WERI-Rb-1 (cell line): ENCODE data around the gene MTMR3.
"Not testable (repeated sequence)": the region's sequence is repeated elsewhere in the genome, so short reads cannot be mapped to it uniquely, and the experiment has no call there.

Source experiments
- DNase-seq: peaks from one replicate; pipeline ENCODE4 v3.0.0-alpha.2; 2020
- H3K27ac ChIP-seq: fragments of 250-450 bp; sonication (Bioruptor Pico); 2 replicates; pipeline ENCODE4 v1.5.1; 2020; ENCODE audit warnings: mild to moderate bottlenecking, moderate library complexity
- H3K27me3 ChIP-seq: fragments of 250-450 bp; sonication (Bioruptor Pico); 2 replicates; pipeline ENCODE4 v1.5.1; 2021; ENCODE audit warnings: mild to moderate bottlenecking, low read depth, moderate library complexity; ENCODE audit not compliant: insufficient read depth, severe bottlenecking
- H3K36me3 ChIP-seq: fragments of 250-450 bp; sonication (Bioruptor Pico); 2 replicates; pipeline ENCODE4 v1.5.1; 2020; ENCODE audit warnings: mild to moderate bottlenecking, moderate library complexity
- H3K4me3 ChIP-seq: 2 replicates; pipeline ENCODE4 v1.5.1; 2011; ENCODE audit warnings: low read depth, mild to moderate bottlenecking, control low read depth, low read length
- H3K9me3 ChIP-seq: fragments of 250-450 bp; sonication (Bioruptor Pico); 2 replicates; pipeline ENCODE4 v1.5.1; 2021; ENCODE audit warnings: mild to moderate bottlenecking, moderate library complexity; ENCODE audit not compliant: severe bottlenecking
- TF ChIP-seq, protein P1 (sequence below): IDR thresholded peaks from 2 replicates; pipeline ENCODE4 v1.5.1; 2011; ENCODE audit warnings: low read depth, mild to moderate bottlenecking, control low read depth, inconsistent platforms, low read length

MTMR3 gene

DNA sequence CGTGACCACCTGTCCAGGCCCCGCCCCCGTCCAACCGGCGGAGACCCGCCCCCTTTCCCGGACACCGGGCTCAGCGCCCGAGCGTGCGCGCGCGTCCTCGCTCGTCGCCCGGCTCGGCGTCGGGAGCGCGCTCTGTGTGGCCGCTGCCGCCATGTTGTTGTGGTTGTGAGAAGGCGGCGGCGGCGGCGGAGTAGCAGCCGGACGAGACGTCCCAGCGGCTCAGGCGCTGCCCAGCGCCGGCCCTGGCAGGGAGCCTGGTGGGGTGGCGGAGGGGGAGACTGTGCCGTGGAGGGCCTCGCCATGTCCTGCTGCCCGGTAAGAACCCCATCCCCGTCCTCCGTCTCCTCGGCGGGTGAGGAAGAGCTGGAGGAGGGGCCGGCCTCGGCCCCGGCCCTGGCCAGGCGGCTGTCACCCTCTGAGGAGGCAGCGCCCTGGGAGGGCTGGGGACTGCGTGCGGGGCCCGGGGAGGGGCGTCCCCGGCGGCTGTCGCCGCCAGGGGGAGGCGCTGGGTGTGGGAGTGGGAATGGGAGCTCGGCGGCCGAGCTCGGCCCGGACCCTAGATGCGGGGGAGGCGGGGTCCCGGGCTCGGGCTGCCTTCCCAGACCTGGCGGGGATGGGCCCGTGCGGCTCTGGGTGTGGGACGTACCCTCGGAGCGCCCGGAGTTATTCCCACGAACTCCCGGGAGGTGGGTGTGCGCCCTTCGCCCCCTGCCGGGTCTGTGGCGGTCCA lies at the start of gene MTMR3:
TSS of gene MTMR3 (plus strand) at position 130 of the 730 bp plus-strand sequence. CDS start 87,886 bp downstream, outside the sequence.
- H3K27me3 ChIP-seq: no peaks in the 10 kb centered on the region
- H3K4me3 ChIP-seq: peak within 1 kb of the TSS; percentile 96
- peak within 1 kb of the TSS; percentile 98 for H3K27ac ChIP-seq
- H3K9me3 ChIP-seq: peaks cover 4% of the 10 kb centered on the region
- H3K36me3 ChIP-seq: no peaks in the 10 kb centered on the region; the same call in 1 of the 2 replicates
- DNase-seq: peak; percentile 94
- TF ChIP-seq, protein P1, sequence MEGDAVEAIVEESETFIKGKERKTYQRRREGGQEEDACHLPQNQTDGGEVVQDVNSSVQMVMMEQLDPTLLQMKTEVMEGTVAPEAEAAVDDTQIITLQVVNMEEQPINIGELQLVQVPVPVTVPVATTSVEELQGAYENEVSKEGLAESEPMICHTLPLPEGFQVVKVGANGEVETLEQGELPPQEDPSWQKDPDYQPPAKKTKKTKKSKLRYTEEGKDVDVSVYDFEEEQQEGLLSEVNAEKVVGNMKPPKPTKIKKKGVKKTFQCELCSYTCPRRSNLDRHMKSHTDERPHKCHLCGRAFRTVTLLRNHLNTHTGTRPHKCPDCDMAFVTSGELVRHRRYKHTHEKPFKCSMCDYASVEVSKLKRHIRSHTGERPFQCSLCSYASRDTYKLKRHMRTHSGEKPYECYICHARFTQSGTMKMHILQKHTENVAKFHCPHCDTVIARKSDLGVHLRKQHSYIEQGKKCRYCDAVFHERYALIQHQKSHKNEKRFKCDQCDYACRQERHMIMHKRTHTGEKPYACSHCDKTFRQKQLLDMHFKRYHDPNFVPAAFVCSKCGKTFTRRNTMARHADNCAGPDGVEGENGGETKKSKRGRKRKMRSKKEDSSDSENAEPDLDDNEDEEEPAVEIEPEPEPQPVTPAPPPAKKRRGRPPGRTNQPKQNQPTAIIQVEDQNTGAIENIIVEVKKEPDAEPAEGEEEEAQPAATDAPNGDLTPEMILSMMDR: peak; percentile 63

DNA sequence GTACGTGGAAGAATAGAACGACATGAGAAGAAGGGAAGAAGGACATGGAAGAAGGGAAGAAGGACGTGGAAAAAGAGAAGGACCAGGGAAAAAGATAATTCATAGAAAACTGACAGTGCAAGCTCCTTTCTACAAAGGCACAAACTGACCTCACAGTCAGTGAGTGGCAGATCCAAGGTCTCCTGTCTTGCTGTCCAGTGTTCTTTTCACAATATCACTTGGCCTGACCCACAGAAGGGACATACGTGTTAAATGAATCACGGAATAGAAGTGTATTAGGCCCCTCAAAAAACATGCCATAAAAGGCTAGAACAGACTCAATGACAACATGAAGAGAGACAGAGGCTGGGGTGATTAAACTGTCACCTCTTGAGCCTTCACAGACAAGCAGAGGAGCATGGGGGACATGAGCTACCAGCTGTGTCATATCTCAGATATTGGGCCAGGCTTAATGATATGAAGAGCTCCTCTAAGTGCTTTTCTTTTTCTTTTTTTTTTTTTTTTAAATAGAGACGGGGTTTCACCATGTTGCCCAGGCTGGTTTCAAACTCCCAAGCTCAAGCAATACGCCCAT lies 49.5 kb upstream of the MTMR3 start:
- TF ChIP-seq, protein P1: no peak
- peaks cover 39% of the 10 kb centered on the region for H3K36me3 ChIP-seq
- no peak overlapping the region for H3K4me3 ChIP-seq
- no peaks in the 10 kb centered on the region for H3K9me3 ChIP-seq
- no peak for DNase-seq
- H3K27me3 ChIP-seq: no peaks in the 10 kb centered on the region
- no peak overlapping the region for H3K27ac ChIP-seq

DNA sequence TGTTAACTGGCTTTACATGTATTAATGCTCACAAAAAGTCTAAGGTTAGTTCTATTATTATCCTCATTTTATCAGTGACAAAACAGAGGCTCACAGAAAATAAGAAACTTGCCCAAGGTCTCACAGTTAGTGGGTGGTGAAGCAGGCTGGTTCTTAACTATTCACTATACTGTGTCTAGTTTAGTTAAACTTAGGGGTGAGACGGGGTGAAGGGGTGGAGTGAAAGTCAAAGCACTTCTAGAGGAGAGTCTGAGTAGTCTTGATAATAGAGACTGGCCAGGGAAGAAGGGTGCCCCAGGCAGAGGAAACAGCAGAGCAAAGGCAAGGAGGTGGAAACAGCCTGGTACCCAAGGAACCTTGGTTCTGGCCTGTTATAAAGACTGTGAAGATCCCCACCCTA lies 48.9 kb upstream of the MTMR3 start:
- TF ChIP-seq, protein P1: no peak
- peaks cover 39% of the 10 kb centered on the region for H3K36me3 ChIP-seq

DNA sequence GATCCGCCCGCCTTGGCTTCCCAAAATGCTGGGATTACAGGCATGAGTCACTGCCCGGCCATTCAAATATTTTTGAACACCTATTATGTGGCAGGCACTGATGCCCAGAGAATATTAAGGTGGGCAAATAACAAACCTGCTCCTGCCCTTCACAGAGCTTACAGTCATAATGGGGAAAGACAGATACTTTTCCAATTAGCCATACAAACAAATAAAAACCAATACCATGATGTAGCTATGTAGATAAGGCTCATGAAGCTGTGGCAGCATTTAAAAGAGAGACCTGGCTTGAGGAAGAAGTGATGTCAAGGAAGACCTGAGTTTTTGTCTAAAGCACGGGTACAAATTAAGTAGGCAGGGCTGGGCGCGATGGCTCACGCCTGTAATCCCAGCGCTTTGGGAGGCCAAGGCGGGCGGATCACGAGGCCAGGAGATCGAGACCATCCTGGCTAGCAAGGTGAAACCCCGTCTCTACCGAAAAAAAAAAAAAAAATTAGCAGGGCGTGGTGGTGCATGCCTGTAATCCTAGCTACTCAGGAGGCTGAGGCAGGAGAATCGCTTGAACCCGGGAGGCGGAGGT lies 46.1 kb upstream of the MTMR3 start:
- H3K4me3 ChIP-seq: not testable (repeated sequence)
- H3K36me3 ChIP-seq: peaks cover 17% of the 10 kb centered on the region

More for the DNA sequence above, 48.9 kb upstream of the MTMR3 start:
- no peak for DNase-seq
- Histone ChIP-seq H3K27ac (no peak overlapping the region), H3K27me3 (no peaks in the 10 kb centered on the region), H3K4me3 (no peak overlapping the region), H3K9me3 (no peaks in the 10 kb centered on the region)

DNA sequence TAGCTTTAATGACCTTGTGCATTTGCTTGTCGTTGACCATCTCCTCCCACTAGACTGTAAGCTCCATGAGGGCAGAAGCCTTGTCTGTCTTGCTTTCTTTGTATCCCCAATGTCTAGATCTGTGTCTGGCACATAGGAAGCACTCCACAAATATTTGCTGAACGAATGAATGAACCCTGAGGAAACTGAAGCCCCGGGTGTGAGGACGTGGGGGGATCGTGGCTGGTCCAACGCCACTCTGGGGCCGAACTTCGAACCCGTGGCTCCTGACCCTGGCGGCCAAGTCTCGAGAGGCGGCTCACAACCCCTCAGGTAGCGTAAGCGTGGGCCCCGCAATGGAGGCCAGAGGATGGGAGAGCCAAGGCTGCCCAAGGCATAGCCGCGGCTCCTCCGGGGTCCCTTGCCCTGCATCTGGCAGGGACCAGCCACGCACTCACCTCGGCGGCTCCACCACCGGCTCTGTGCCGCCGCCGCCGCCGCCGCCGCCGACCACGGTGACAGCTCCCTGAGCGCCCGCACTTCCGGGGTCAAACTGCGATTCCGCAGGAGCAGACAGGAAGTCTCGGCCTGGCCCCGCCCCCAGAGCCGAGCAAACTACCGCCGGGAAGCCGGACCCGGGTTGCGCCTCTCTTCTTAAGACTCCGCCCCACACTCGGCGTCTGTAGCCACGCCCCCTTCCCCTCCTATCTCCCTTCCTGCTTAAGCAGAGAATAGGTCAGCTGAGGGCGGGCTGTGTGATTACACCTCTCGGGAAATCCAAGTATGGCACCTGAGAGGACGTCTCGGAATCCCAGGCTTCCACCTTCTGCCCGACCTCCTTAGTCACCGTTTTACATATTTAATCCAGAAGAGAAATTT lies 45.0 kb upstream of the MTMR3 start, which contains the start of gene ASCC2:
TSS of gene ASCC2 (minus strand) at position 534 of the 858 bp plus-strand sequence. CDS start 5,949 bp downstream, outside the sequence.
- Histone ChIP-seq H3K9me3 (no peaks in the 10 kb centered on the region), H3K36me3 (peaks cover 16% of the 10 kb centered on the region), H3K4me3 (peak within 1 kb of the TSS; percentile 95), H3K27ac (peak within 1 kb of the TSS; percentile 66), H3K27me3 (no peaks in the 10 kb centered on the region)
- TF ChIP-seq, protein P1: no peak
- peak; percentile 99 for DNase-seq

More for the DNA sequence above, 46.1 kb upstream of the MTMR3 start:
- not testable (repeated sequence) for H3K27ac ChIP-seq, H3K9me3 ChIP-seq, H3K27me3 ChIP-seq, DNase-seq

DNA sequence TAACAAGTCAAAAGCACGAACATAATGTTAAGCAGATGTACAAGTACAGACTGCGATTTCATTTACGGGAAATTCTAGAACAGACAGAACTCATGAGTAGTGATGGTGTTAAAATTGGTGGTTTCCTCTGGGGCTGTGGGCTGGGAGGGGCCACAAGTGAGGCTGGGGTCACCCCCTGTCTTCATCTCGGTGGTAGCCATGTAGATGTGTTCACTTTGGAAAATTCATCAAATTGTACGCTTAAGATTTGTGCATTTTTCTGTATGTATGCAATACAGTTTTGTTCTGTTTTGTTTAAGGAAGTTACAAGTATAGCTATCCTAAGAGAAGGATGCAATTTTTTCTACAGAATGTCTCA lies 44.4 kb upstream of the MTMR3 start:
- no peak for DNase-seq
- TF ChIP-seq, protein P1: no peak
- no peaks in the 10 kb centered on the region for H3K27me3 ChIP-seq
- no peaks in the 10 kb centered on the region for H3K9me3 ChIP-seq
- H3K4me3 ChIP-seq: peak overlapping the region; percentile 95
- peaks cover 10% of the 10 kb centered on the region; the same call in 1 of the 2 replicates for H3K36me3 ChIP-seq
- H3K27ac ChIP-seq: no peak overlapping the region
